ENCODE data around the gene IGSF11.

DNA sequence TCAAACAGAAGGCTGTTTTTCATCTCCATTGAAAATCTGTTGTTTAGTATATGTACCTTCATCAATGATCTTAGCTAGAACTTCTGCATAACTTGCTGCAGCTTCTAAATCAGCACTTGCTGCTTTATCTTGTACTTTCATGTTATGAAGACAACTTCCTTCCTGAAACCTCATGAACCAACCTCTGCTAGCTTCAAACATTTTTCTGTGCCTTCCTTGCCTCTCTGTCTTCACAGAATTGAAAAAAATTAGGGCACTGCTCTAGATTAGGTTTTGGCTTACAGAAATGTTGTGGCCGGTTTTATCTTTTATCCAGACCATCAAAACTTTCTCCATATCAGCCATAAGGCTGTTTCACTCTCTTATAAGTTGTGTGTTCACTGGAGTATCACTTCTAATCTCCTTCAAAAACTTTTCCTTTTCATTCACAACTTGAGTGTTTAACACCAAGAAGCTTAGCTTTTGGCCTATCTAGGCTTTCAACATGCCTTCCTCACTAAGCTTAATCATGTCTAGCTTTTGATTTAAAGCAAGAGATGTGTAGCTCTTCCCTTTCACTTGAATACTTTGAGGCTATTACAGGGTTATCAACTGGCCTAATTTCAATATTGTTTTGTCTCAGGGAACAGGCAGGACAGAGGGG, 78.6 kb downstream of the IGSF11 start:
- TF ChIP-seq GTF2F1 (IDR thresholded peaks at IDR 0.05; ENCODE audit: low read depth, low read length) (no peak), ELF4 (CRISPR knock-in tag; IDR thresholded peaks at IDR 0.05) (no peak), BRCA1 (IDR thresholded peaks at IDR 0.05) (no peak), BRCA1 (CRISPR knock-in tag; IDR thresholded peaks at IDR 0.05) (no peak), NFE2L1 (tag; IDR thresholded peaks at IDR 0.05; ENCODE audit: borderline replicate concordance, low read depth) (no peak), ZSCAN32 (CRISPR knock-in tag; IDR thresholded peaks at IDR 0.05) (no peak), RAD21 (CRISPR knock-in tag; conservative IDR thresholded peaks at IDR 0.05 in 1 of 2, IDR thresholded peaks at IDR 0.05 in 1 of 2) (no peak)
- TF ChIP-seq, protein P1, sequence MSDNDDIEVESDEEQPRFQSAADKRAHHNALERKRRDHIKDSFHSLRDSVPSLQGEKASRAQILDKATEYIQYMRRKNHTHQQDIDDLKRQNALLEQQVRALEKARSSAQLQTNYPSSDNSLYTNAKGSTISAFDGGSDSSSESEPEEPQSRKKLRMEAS (CRISPR knock-in tag; IDR thresholded peaks at IDR 0.05) = no peak
